Lower lobe of right lung (tissue), 2 donors: ENCODE measurements around the gene EPS8L3. TPM values are rescaled to one million over a fixed set of nuclear protein-coding genes. Genes with fewer than 3 reads are reported as not detected.

Experiments
- ATAC-seq, 2 donors: fragments of 200-7000 bp; cut with Tn5 transposase; one replicate each; pipeline ENCODE4 v1.9.1; 2020 to 2022; ENCODE audit warnings: mild to moderate bottlenecking in 2 of 2, moderate library complexity in 2 of 2
- DNase-seq: peaks from one replicate; pipeline ENCODE4 v3.0.0-alpha.2; 2020
- H3K27ac ChIP-seq: fragments of 200-600 bp; one replicate; pipeline ENCODE4 v1.8.0; 2022
- H3K27me3 ChIP-seq: fragments of 200-600 bp; one replicate; pipeline ENCODE4 v1.8.0; 2022; ENCODE audit warnings: low read depth
- H3K36me3 ChIP-seq: fragments of 200-600 bp; one replicate; pipeline ENCODE4 v1.8.0; 2022; ENCODE audit warnings: mild to moderate bottlenecking
- H3K4me1 ChIP-seq: fragments of 200-600 bp; one replicate; pipeline ENCODE4 v1.8.0; 2022
- H3K4me3 ChIP-seq: fragments of 200-600 bp; one replicate; pipeline ENCODE4 v1.8.0; 2022; ENCODE audit warnings: mild to moderate bottlenecking
- H3K9me3 ChIP-seq: fragments of 200-600 bp; one replicate; pipeline ENCODE4 v1.8.0; 2022
- CTCF ChIP-seq: fragments of 200-600 bp; IDR thresholded peaks from one replicate; pipeline ENCODE4 v1.8.0; 2022; ENCODE audit warnings: antibody characterized with exemption, mild to moderate bottlenecking
- intact Hi-C: fragments of 100-400 bp; cut with DNase I; formaldehyde crosslinking; loops from one replicate; pipeline ENCODE4 v1.11.0; 2022
- total RNA-seq: library from RNA; stranded (reverse); fragmentation: NEBNext Ultra II Directional; extraction: Animal tissue kit (Norgen Biotek cat#: 25700); gene quantifications from one replicate; pipeline ENCODE4 v1.2.1, GENCODE V29; 2021
- donor health status: DM: no; HTN: yes; CAD: no; lungs with severe emphysema.

EPS8L3 gene
- total RNA-seq, 1 donor from 2014 or later: not detected

GRCh38 chr1:109719337-109719837, 44.3 kb downstream of the EPS8L3 start:
- TF ChIP-seq CTCF: no peak
- ATAC-seq: no peak

GRCh38 chr1:109718495-109718894, 45.2 kb downstream of the EPS8L3 start:
- Histone ChIP-seq H3K36me3 (no peaks in the 10 kb centered on the region), H3K4me3 (no peak overlapping the region), H3K27ac (no peak overlapping the region), H3K9me3 (no peaks in the 10 kb centered on the region), H3K27me3 (no peaks in the 10 kb centered on the region), H3K4me1 (no peaks in the 10 kb centered on the region)
- no peak for TF ChIP-seq CTCF
- ATAC-seq (no peak), DNase-seq (no peak)
- intact Hi-C loops: no loop called here

More at GRCh38 chr1:109719337-109719837, 44.3 kb downstream of the EPS8L3 start:
- Histone ChIP-seq H3K4me1 (no peaks in the 10 kb centered on the region), H3K4me3 (no peak overlapping the region), H3K9me3 (no peaks in the 10 kb centered on the region), H3K27me3 (no peaks in the 10 kb centered on the region), H3K27ac (no peak overlapping the region), H3K36me3 (no peaks in the 10 kb centered on the region)
- no peak for DNase-seq
- intact Hi-C loops: no loop called here

GRCh38 chr1:109717729-109718128, 46.0 kb downstream of the EPS8L3 start:
- no peaks in the 10 kb centered on the region for H3K36me3 ChIP-seq
- no peaks in the 10 kb centered on the region for H3K9me3 ChIP-seq
- no peak overlapping the region for H3K4me3 ChIP-seq
- no peak for DNase-seq
- no peak overlapping the region for H3K27ac ChIP-seq
- H3K27me3 ChIP-seq: no peaks in the 10 kb centered on the region
- ATAC-seq: no peak
- no peak for TF ChIP-seq CTCF
- no peaks in the 10 kb centered on the region for H3K4me1 ChIP-seq
- intact Hi-C loops: no loop called here

- no peaks in the 10 kb centered on the region for H3K9me3 ChIP-seq
- no peak overlapping the region for H3K27ac ChIP-seq
- DNase-seq (no peak), ATAC-seq (no peak)
- no peaks in the 10 kb centered on the region for H3K4me1 ChIP-seq
- no peak overlapping the region for H3K4me3 ChIP-seq
- intact Hi-C loops: no loop called here
- peaks cover 4% of the 10 kb centered on the region for H3K27me3 ChIP-seq
- no peaks in the 10 kb centered on the region for H3K36me3 ChIP-seq
- no peak for TF ChIP-seq CTCF
These were observed 47.1 kb downstream of the EPS8L3 start for GRCh38 chr1:109716570-109717090.

GRCh38 chr1:109716121-109716520, 47.6 kb downstream of the EPS8L3 start:
- TF ChIP-seq CTCF: no peak
- intact Hi-C loops: no loop called here
- no peak for ATAC-seq

More at GRCh38 chr1:109716121-109716520, 47.6 kb downstream of the EPS8L3 start:
- no peak for DNase-seq
- Histone ChIP-seq H3K9me3 (no peaks in the 10 kb centered on the region), H3K27me3 (peaks cover 4% of the 10 kb centered on the region), H3K4me1 (no peaks in the 10 kb centered on the region), H3K36me3 (no peaks in the 10 kb centered on the region), H3K4me3 (no peak overlapping the region), H3K27ac (no peak overlapping the region)
